ENCODE results near the gene ZGPAT.

The ZGPAT gene

DNA sequence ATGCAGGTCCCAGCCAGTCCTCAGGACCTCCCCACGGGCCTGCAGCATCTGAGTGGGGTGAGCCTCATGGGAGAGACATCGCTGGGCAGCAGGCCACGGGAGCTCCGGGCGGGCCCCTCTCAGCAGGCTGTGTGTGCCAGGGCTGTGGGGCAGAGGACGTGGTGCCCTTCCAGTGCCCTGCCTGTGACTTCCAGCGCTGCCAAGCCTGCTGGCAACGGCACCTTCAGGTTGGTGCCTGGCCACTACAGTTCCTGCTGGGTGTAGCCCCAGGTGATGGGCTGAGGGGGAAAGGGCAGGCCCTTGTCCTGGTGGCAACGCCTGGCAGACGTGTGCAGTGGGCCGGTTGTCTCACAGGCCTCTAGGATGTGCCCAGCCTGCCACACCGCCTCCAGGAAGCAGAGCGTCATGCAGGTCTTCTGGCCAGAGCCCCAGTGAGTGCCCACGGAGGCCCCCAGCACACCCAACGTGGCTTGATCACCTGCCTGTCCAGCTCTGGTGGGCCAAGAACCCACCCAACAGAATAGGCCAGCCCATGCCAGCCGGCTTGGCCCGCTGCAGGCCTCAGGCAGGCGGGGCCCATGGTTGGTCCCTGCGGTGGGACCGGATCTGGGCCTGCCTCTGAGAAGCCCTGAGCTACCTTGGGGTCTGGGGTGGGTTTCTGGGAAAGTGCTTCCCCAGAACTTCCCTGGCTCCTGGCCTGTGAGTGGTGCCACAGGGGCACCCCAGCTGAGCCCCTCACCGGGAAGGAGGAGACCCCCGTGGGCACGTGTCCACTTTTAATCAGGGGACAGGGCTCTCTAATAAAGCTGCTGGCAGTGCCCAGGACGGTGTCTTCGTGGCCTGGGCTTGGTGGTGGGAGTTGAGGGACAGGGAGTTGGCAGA lies 12.2 kb upstream of the ZGPAT start:
- no peaks in the 10 kb centered on the region for H3K9me3 ChIP-seq (ENCODE audit: insufficient read depth, low read depth, low read length)
- no peaks in the 10 kb centered on the region for H3K4me1 ChIP-seq (ENCODE audit: insufficient read depth, low read length)
- H3K36me3 ChIP-seq (ENCODE audit: insufficient read depth, low read depth, low read length), result no peaks in the 10 kb centered on the region
- H3K27me3 ChIP-seq (ENCODE audit: insufficient read depth, low read length), result no peaks in the 10 kb centered on the region
- H3K9ac ChIP-seq (ENCODE audit: low read depth, low read length), result no peak overlapping the region
- no peak overlapping the region for H3K4me3 ChIP-seq (ENCODE audit: low read length)
- no peak overlapping the region for H3K27ac ChIP-seq (ENCODE audit: low read length)

DNA sequence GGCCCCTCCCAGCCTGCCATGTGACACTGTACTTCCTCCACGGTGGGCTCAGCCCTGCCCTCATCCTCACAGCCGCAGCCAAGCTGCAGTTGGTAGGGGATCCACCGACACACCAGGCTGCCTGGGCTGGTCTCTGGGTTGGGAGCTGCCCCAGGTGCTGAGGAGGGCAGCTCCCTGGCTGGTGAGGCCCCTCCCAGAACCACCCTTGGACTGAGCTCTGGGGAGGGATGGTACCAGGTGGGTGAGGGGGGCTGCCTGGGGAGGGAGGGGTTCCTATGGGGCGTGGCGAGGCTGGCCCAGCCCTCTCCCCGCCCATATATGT lies 11.6 kb upstream of the ZGPAT start:
- Histone ChIP-seq H3K27ac (ENCODE audit: low read length) (no peak overlapping the region), H3K4me3 (ENCODE audit: low read length) (peak overlapping the region; percentile 60; the same call in 1 of the 2 replicates)

GRCh38 chr20:63696628-63697356 lies 11.0 kb upstream of the ZGPAT start, which contains the start of gene TNFRSF6B:
Gene TNFRSF6B (plus strand): TSS chr20:63696652. CDS start chr20:63696768, 116 bp downstream.
- Histone ChIP-seq H3K36me3 (ENCODE audit: insufficient read depth, low read depth, low read length) (no peaks in the 10 kb centered on the region), H3K9ac (ENCODE audit: low read depth, low read length) (peak within 1 kb of the TSS; percentile 51), H3K4me3 (ENCODE audit: low read length) (peak within 1 kb of the TSS; percentile 60), H3K27ac (ENCODE audit: low read length) (no peak within 1 kb of the TSS), H3K27me3 (ENCODE audit: insufficient read depth, low read length) (no peaks in the 10 kb centered on the region), H3K4me1 (ENCODE audit: insufficient read depth, low read length) (no peaks in the 10 kb centered on the region), H3K9me3 (ENCODE audit: insufficient read depth, low read depth, low read length) (no peaks in the 10 kb centered on the region)

More for the DNA sequence above, 11.6 kb upstream of the ZGPAT start:
- H3K9ac ChIP-seq (ENCODE audit: low read depth, low read length), result peak overlapping the region; percentile 51; the same call in 1 of the 2 replicates
- H3K36me3 ChIP-seq (ENCODE audit: insufficient read depth, low read depth, low read length), result no peaks in the 10 kb centered on the region
- H3K4me1 ChIP-seq (ENCODE audit: insufficient read depth, low read length), result no peaks in the 10 kb centered on the region
- no peaks in the 10 kb centered on the region for H3K27me3 ChIP-seq (ENCODE audit: insufficient read depth, low read length)
- H3K9me3 ChIP-seq (ENCODE audit: insufficient read depth, low read depth, low read length), result no peaks in the 10 kb centered on the region

DNA sequence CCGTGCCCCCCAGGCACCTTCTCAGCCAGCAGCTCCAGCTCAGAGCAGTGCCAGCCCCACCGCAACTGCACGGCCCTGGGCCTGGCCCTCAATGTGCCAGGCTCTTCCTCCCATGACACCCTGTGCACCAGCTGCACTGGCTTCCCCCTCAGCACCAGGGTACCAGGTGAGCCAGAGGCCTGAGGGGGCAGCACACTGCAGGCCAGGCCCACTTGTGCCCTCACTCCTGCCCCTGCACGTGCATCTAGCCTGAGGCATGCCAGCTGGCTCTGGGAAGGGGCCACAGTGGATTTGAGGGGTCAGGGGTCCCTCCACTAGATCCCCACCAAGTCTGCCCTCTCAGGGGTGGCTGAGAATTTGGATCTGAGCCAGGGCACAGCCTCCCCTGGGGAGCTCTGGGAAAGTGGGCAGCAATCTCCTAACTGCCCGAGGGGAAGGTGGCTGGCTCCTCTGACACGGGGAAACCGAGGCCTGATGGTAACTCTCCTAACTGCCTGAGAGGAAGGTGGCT lies 10.4 kb upstream of the ZGPAT start:
- Histone ChIP-seq H3K4me3 (ENCODE audit: low read length) (peak overlapping the region; percentile 60; the same call in 1 of the 2 replicates), H3K4me1 (ENCODE audit: insufficient read depth, low read length) (no peaks in the 10 kb centered on the region), H3K36me3 (ENCODE audit: insufficient read depth, low read depth, low read length) (no peaks in the 10 kb centered on the region), H3K9me3 (ENCODE audit: insufficient read depth, low read depth, low read length) (no peaks in the 10 kb centered on the region), H3K9ac (ENCODE audit: low read depth, low read length) (no peak overlapping the region; the same call in 1 of the 2 replicates), H3K27me3 (ENCODE audit: insufficient read depth, low read length) (no peaks in the 10 kb centered on the region), H3K27ac (ENCODE audit: low read length) (no peak overlapping the region)

DNA sequence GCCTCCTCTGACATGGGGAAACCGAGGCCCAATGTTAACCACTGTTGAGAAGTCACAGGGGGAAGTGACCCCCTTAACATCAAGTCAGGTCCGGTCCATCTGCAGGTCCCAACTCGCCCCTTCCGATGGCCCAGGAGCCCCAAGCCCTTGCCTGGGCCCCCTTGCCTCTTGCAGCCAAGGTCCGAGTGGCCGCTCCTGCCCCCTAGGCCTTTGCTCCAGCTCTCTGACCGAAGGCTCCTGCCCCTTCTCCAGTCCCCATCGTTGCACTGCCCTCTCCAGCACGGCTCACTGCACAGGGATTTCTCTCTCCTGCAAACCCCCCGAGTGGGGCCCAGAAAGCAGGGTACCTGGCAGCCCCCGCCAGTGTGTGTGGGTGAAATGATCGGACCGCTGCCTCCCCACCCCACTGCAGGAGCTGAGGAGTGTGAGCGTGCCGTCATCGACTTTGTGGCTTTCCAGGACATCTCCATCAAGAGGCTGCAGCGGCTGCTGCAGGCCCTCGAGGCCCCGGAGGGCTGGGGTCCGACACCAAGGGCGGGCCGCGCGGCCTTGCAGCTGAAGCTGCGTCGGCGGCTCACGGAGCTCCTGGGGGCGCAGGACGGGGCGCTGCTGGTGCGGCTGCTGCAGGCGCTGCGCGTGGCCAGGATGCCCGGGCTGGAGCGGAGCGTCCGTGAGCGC lies 9.8 kb upstream of the ZGPAT start:
- H3K27me3 ChIP-seq (ENCODE audit: insufficient read depth, low read length), result no peaks in the 10 kb centered on the region
- no peak overlapping the region for H3K9ac ChIP-seq (ENCODE audit: low read depth, low read length)
- H3K27ac ChIP-seq (ENCODE audit: low read length), result no peak overlapping the region
- H3K9me3 ChIP-seq (ENCODE audit: insufficient read depth, low read depth, low read length), result no peaks in the 10 kb centered on the region
- H3K4me3 ChIP-seq (ENCODE audit: low read length), result no peak overlapping the region
- no peaks in the 10 kb centered on the region for H3K4me1 ChIP-seq (ENCODE audit: insufficient read depth, low read length)
- no peaks in the 10 kb centered on the region for H3K36me3 ChIP-seq (ENCODE audit: insufficient read depth, low read depth, low read length)

GRCh38 chr20:63698739-63699465 lies 8.9 kb upstream of the ZGPAT start:
- no peak overlapping the region for H3K4me3 ChIP-seq (ENCODE audit: low read length)
- H3K4me1 ChIP-seq (ENCODE audit: insufficient read depth, low read length), result no peaks in the 10 kb centered on the region
- H3K27ac ChIP-seq (ENCODE audit: low read length), result no peak overlapping the region
- no peaks in the 10 kb centered on the region for H3K27me3 ChIP-seq (ENCODE audit: insufficient read depth, low read length)
- no peak overlapping the region for H3K9ac ChIP-seq (ENCODE audit: low read depth, low read length)
- no peaks in the 10 kb centered on the region for H3K9me3 ChIP-seq (ENCODE audit: insufficient read depth, low read depth, low read length)
- H3K36me3 ChIP-seq (ENCODE audit: insufficient read depth, low read depth, low read length), result no peaks in the 10 kb centered on the region

GRCh38 chr20:63699466-63700198 lies 8.2 kb upstream of the ZGPAT start:
- H3K36me3 ChIP-seq (ENCODE audit: insufficient read depth, low read depth, low read length), result peaks cover 5% of the 10 kb centered on the region; the same call in 1 of the 2 replicates
- H3K9ac ChIP-seq (ENCODE audit: low read depth, low read length), result no peak overlapping the region
- H3K27ac ChIP-seq (ENCODE audit: low read length), result no peak overlapping the region
- no peaks in the 10 kb centered on the region for H3K9me3 ChIP-seq (ENCODE audit: insufficient read depth, low read depth, low read length)
- no peaks in the 10 kb centered on the region for H3K27me3 ChIP-seq (ENCODE audit: insufficient read depth, low read length)
- no peaks in the 10 kb centered on the region for H3K4me1 ChIP-seq (ENCODE audit: insufficient read depth, low read length)
- no peak overlapping the region for H3K4me3 ChIP-seq (ENCODE audit: low read length)

DNA sequence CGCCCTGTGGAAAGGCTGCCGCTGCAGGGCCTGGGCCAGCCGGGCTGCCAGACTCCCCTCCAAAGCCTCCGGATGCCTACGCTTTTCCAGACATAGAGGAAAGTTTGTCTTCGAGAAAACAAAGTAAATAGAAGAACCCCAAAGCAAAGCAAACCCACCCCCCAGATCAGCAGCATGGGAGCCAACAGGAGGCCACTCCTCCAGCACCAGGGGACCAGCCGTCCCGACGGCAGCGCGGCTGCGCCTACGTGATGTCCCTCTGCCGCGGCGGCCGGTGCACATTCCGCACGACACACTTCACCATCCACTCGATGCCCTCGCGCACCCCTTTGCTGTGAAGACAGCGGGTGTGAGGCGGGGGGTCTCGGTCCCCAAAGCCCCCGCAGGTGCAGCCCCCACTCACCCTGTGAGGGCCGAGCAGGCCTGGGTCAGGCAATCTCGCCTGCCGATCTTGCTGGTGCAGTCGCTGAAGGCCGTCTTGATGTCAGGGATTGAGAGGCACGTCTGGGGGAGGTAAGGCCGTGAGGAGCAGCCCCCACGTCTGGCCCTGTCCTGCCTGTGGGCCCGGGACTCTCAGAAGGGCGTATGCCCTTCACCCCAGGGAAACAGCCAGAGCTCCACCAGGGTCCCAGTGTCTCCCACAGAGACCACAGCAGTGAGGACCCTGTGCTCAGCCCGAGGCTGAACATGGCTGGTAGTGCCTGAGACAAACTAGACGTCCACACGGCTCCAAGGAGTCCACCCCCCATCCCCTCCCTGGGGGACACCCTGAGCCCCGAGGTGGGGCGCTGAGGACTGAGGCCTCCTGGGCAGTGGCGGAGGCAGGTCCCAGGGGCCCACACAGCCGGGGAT lies 7.4 kb upstream of the ZGPAT start:
- H3K36me3 ChIP-seq (ENCODE audit: insufficient read depth, low read depth, low read length), result peaks cover 13% of the 10 kb centered on the region
- H3K27ac ChIP-seq (ENCODE audit: low read length), result no peak overlapping the region
- no peaks in the 10 kb centered on the region for H3K4me1 ChIP-seq (ENCODE audit: insufficient read depth, low read length)
- H3K9ac ChIP-seq (ENCODE audit: low read depth, low read length), result no peak overlapping the region
- no peaks in the 10 kb centered on the region for H3K27me3 ChIP-seq (ENCODE audit: insufficient read depth, low read length)
- no peak overlapping the region for H3K4me3 ChIP-seq (ENCODE audit: low read length)
- H3K9me3 ChIP-seq (ENCODE audit: insufficient read depth, low read depth, low read length), result no peaks in the 10 kb centered on the region

GRCh38 chr20:63701051-63701328 lies 6.8 kb upstream of the ZGPAT start:
- H3K27me3 ChIP-seq (ENCODE audit: insufficient read depth, low read length), result no peaks in the 10 kb centered on the region
- no peaks in the 10 kb centered on the region for H3K4me1 ChIP-seq (ENCODE audit: insufficient read depth, low read length)
- no peak overlapping the region for H3K27ac ChIP-seq (ENCODE audit: low read length)
- H3K36me3 ChIP-seq (ENCODE audit: insufficient read depth, low read depth, low read length), result peaks cover 18% of the 10 kb centered on the region
- H3K9me3 ChIP-seq (ENCODE audit: insufficient read depth, low read depth, low read length), result no peaks in the 10 kb centered on the region
- no peak overlapping the region for H3K9ac ChIP-seq (ENCODE audit: low read depth, low read length)
- no peak overlapping the region for H3K4me3 ChIP-seq (ENCODE audit: low read length)

- Histone ChIP-seq H3K27ac (ENCODE audit: low read length) (no peak overlapping the region), H3K4me1 (ENCODE audit: insufficient read depth, low read length) (peaks cover 2% of the 10 kb centered on the region; the same call in 1 of the 2 replicates), H3K9me3 (ENCODE audit: insufficient read depth, low read depth, low read length) (no peaks in the 10 kb centered on the region), H3K36me3 (ENCODE audit: insufficient read depth, low read depth, low read length) (peaks cover 23% of the 10 kb centered on the region), H3K27me3 (ENCODE audit: insufficient read depth, low read length) (no peaks in the 10 kb centered on the region), H3K9ac (ENCODE audit: low read depth, low read length) (no peak overlapping the region), H3K4me3 (ENCODE audit: low read length) (no peak overlapping the region)
Observed at GRCh38 chr20:63701329-63702035, 6.4 kb upstream of the ZGPAT start.
